HepG2 (cell line): Measurements from ENCODE around the gene HLF. TPM values are rescaled to one million over a fixed set of nuclear protein-coding genes. Genes with fewer than 3 reads are reported as not detected.
A peak's percentile ranks its signal among the peaks of the same experiment; 100 is the strongest.

Source experiments
- DMTF1 ChIP-seq: sonication (generic); formaldehyde crosslinking; IDR thresholded peaks from 2 replicates; pipeline ENCODE4 v1.4.0; 2020; ENCODE audit warnings: mild to moderate bottlenecking, missing genetic modification reagents
- KLF12 ChIP-seq: sonication (generic); formaldehyde crosslinking; IDR thresholded peaks from 2 replicates; pipeline ENCODE4 v1.4.0; 2020; ENCODE audit warnings: missing genetic modification reagents, borderline replicate concordance
- KLF9 ChIP-seq: IDR thresholded peaks from 2 replicates; pipeline ENCODE4 v1.6.1; 2016; ENCODE audit warnings: low read depth
- NFIB ChIP-seq: sonication (generic); formaldehyde crosslinking; IDR thresholded peaks from 2 replicates; pipeline ENCODE4 v1.9.0; 2021; ENCODE audit warnings: missing genetic modification reagents, mild to moderate bottlenecking, borderline replicate concordance
- NFKBIZ ChIP-seq: IDR thresholded peaks from 2 replicates; pipeline ENCODE4 v1.6.1; 2018; ENCODE audit warnings: missing genetic modification reagents, missing compliant biosample characterization
- PATZ1 ChIP-seq: sonication (generic); formaldehyde crosslinking; IDR thresholded peaks from 2 replicates; pipeline ENCODE4 v1.4.0; 2020; ENCODE audit warnings: missing genetic modification reagents
- SMARCE1 ChIP-seq: fragments of 450-650 bp; IDR thresholded peaks from 2 replicates; pipeline ENCODE4 v1.6.1; 2017; ENCODE audit warnings: borderline replicate concordance
- SRSF1 ChIP-seq: fragments of 200-400 bp; formaldehyde crosslinking; optimal IDR thresholded peaks from 2 replicates; pipeline ENCODE3; 2017; ENCODE audit warnings: mild to moderate bottlenecking, low read depth, low read length, moderate library complexity
- ZKSCAN8 ChIP-seq: IDR thresholded peaks from 2 replicates; pipeline ENCODE4 v1.6.1; 2016; ENCODE audit warnings: borderline replicate concordance, missing genetic modification reagents, missing compliant biosample characterization
- ZNF296 ChIP-seq: sonication (generic); formaldehyde crosslinking; conservative IDR thresholded peaks from 2 replicates; pipeline ENCODE4 v1.5.0; 2020; ENCODE audit warnings: mild to moderate bottlenecking, missing genetic modification reagents
- ZNF362 ChIP-seq: sonication (generic); formaldehyde crosslinking; IDR thresholded peaks from 2 replicates; pipeline ENCODE4 v1.4.0; 2020; ENCODE audit warnings: missing genetic modification reagents, mild to moderate bottlenecking, borderline replicate concordance
- ZNF577 ChIP-seq: sonication (generic); formaldehyde crosslinking; IDR thresholded peaks from 2 replicates; pipeline ENCODE4 v1.4.0; 2020; ENCODE audit warnings: mild to moderate bottlenecking, low read depth, missing genetic modification reagents, borderline replicate concordance
- ZNF589 ChIP-seq: sonication (generic); formaldehyde crosslinking; conservative IDR thresholded peaks from 2 replicates; pipeline ENCODE4 v1.8.0; 2022; ENCODE audit warnings: mild to moderate bottlenecking, moderate library complexity, missing genetic modification reagents
- ZNF75D ChIP-seq: sonication (generic); formaldehyde crosslinking; IDR thresholded peaks from 2 replicates; pipeline ENCODE4 v1.8.1; 2023; ENCODE audit warnings: missing genetic modification reagents, mild to moderate bottlenecking, borderline replicate concordance
- polyA plus RNA-seq, 8 experiments: library from polyadenylated mRNA; depleted of rRNA in 3 of 8; stranded (reverse) in 7 of 8; unstranded in 1 of 8; fragments of >200 nt; fragmentation: Illumina TruSeq in 4 of 8; extraction: Trizol in 4 of 8; gene quantifications; 2 replicates each; pipeline versions ENCODE4 v1.2.1 to v1.2.3, GENCODE V29; 2011 to 2016; ENCODE audit warnings: low read depth in 4 of 8, missing spikeins in 1 of 8, mixed read lengths in 1 of 8; ENCODE audit not compliant: insufficient read depth in 1 of 8
- total RNA-seq, 5 experiments: library from RNA; depleted of rRNA; stranded (reverse); fragments of >200 nt; fragmentation: Illumina TruSeq; extraction: Trizol; gene quantifications; 2 replicates each; pipeline ENCODE4 v1.2.3, GENCODE V29; 2016; ENCODE audit warnings: low read depth in 1 of 5

The HLF gene
- total and polyA plus RNA-seq, 2 of the 13 experiments (the other 11 are each of a cell fraction or from before 2014, with no cell fraction given), result 202 to 346 TPM

- TF ChIP-seq ZNF75D (no peak; the same call in 1 of the 2 replicates), SMARCE1 (no peak), ZNF577 (CRISPR knock-in tag) (no peak), ZNF589 (CRISPR knock-in tag) (no peak), KLF9 (no peak), ZKSCAN8 (no peak), ZNF296 (CRISPR knock-in tag) (no peak), NFKBIZ (CRISPR knock-in tag) (no peak), ZNF362 (no peak), PATZ1 (CRISPR knock-in tag) (no peak), DMTF1 (CRISPR knock-in tag) (no peak), NFIB (no peak), SRSF1 (no peak), KLF12 (peak; percentile 23; the same call in 1 of the 2 replicates)
These were observed 3.3 kb downstream of the HLF start (continued) for GRCh38 chr17:55267777-55268648.
